Peyer's patch (tissue), 4 donors: ENCODE measurements around the gene CHST12.

Experiments
- POLR2A ChIP-seq, 2 donors: fragments of 450-650 bp; IDR thresholded peaks; one replicate each; pipeline ENCODE4 v1.5.1; 2017; ENCODE audit warnings: antibody characterized with exemption in 2 of 2, mild to moderate bottlenecking in 2 of 2, moderate library complexity in 2 of 2
- TF ChIP-seq, protein P1 (sequence below), 6 experiments: fragments of 450-650 bp in 4 of 6; fragments of 200-600 bp in 2 of 6; sonication (generic) in 1 of 6; IDR thresholded peaks; one replicate each; pipeline ENCODE4 v1.5.1; 2017 to 2019; ENCODE audit warnings: antibody characterized with exemption in 6 of 6, mild to moderate bottlenecking in 3 of 6, moderate library complexity in 1 of 6

DNA sequence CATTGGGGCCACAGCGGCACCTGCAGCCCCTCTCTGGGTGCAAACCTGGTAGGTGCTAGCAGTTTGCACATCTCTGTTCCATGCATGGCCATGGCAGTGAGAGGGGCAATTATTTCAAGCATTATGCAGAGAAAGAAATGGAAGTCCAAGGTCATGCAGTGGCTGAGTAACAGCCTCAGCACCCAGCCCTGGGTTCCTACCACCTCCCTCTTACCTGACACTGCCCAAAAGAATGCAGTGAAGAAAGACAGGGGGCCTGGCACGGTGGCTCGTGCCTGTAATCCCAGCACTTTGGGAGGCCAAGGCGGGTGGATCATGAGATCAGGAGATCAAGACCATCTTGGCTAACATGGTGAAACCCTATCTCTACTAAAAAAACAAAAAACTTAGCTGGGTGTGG, 4.9 kb upstream of the CHST12 start:
- no peak for TF ChIP-seq POLR2A (IDR thresholded peaks at IDR 0.05)
- TF ChIP-seq, protein P1, sequence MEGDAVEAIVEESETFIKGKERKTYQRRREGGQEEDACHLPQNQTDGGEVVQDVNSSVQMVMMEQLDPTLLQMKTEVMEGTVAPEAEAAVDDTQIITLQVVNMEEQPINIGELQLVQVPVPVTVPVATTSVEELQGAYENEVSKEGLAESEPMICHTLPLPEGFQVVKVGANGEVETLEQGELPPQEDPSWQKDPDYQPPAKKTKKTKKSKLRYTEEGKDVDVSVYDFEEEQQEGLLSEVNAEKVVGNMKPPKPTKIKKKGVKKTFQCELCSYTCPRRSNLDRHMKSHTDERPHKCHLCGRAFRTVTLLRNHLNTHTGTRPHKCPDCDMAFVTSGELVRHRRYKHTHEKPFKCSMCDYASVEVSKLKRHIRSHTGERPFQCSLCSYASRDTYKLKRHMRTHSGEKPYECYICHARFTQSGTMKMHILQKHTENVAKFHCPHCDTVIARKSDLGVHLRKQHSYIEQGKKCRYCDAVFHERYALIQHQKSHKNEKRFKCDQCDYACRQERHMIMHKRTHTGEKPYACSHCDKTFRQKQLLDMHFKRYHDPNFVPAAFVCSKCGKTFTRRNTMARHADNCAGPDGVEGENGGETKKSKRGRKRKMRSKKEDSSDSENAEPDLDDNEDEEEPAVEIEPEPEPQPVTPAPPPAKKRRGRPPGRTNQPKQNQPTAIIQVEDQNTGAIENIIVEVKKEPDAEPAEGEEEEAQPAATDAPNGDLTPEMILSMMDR (IDR thresholded peaks at IDR 0.05): no peak
